Activated CD4-positive, alpha-beta T cell treated with anti-CD3 and anti-CD28 coated beads, Interleukin-2, Interleukin-6, amounts not matched to agents 100 ng/mL and 50 ng/mL, durations not matched to agents 16 hours and 8 hours (primary cell): Measurements from ENCODE around the gene ACOT2.

Experiments
- DNase-seq: peaks from one replicate; pipeline ENCODE4 v3.0.0-alpha.2; 2020

ACOT2 gene

GRCh38 chr14:73620268-73620667 lies 51.3 kb downstream of the ACOT2 start:
- no peak for DNase-seq

GRCh38 chr14:73623504-73624054 lies 54.6 kb downstream of the ACOT2 start:
- no peak for DNase-seq
